ENCODE results near the gene SYNGAP1.

DNA sequence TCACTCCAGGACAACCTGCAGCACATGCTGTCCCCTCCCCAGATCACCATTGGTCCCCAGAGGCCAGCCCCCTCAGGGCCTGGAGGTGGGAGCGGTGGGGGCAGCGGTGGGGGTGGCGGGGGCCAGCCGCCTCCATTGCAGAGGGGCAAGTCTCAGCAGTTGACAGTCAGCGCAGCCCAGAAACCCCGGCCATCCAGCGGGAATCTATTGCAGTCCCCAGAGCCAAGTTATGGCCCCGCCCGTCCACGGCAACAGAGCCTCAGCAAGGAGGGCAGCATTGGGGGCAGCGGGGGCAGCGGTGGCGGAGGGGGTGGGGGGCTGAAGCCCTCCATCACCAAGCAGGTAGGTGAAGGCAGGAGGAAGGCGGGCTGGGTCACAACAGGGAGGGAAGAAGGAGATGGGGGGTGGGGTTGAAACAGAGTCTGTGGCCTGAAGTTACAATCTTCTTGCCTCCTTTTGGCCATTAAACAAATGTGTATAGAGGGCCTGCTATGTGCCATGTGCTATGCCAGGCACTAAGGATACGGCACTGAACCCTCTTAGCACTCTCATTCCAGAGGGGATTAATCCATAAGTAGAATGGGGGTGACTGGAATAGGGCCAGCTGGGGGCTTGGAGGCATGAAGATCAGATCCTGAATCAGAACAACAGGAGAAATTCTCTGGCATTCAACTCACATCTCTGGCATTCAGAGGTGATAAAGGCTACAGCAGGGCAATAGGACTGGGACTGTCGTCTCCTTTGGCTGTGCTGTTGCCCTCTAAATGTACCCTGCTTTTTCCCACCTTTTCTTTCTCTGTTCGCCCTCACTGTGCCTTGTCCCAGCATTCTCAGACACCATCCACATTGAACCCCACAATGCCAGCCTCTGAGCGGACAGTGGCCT, 24.0 kb downstream of the SYNGAP1 start:
- no peak for TF ChIP-seq MTF1 (CRISPR knock-in tag; IDR thresholded peaks at IDR 0.05; ENCODE audit: borderline replicate concordance)
- TF ChIP-seq PHF8 (IDR thresholded peaks at IDR 0.05; ENCODE audit: borderline replicate concordance, low read length) = no peak
- no peak for TF ChIP-seq RAD21 (CRISPR knock-in tag; conservative IDR thresholded peaks at IDR 0.05 in 1 of 2, IDR thresholded peaks at IDR 0.05 in 1 of 2)
- no peak for TF ChIP-seq KLF10 (CRISPR knock-in tag; IDR thresholded peaks at IDR 0.05)
